AG09319 (cell line): ENCODE measurements around the gene TMEM132C.

ENCODE experiments used
- DNase-seq: peaks from one replicate; pipeline ENCODE4 v3.0.0-alpha.2; 2010; ENCODE audit warnings: low read depth; ENCODE audit errors: extremely low read depth
- CTCF ChIP-seq: IDR thresholded peaks from 2 replicates; pipeline ENCODE4 v1.5.1; 2011; ENCODE audit warnings: low read depth, mild to moderate bottlenecking, inconsistent platforms, low read length, moderate library complexity

TMEM132C gene

DNA sequence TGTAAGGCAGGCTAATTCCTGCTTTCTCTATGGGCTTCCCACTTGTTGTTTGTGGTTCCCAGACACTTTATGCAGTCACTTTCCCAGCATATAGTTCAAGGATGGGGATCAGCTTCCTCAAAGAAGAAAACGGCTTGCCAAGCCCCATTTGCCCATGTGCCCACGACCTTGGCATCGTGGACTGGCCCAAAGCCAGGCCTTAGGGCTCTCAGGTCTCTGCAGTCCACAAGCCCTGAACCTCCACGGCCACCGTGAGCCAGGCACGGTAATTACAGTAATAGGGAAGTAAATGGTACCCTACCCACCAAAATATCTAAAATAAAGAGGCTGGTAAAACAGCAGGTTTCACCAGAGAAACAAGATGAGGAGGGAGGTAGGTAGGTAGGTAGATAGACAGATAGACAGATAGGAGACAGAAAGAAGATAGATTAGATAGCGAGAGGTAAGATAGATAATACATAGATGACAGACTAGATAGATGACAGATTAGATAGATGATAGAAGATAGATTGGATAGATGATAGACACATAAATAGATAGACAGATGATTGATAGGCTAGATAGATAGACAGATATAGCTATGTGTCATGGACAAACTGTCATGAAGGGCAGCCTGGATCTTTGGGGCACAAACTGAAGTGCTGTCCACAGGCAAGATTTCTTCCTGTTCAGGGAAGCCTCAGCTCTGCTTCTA is 393.7 kb downstream of the TMEM132C start:
- no peak for DNase-seq
- TF ChIP-seq CTCF: no peak

GRCh38 chr12:128661226-128661569 is 394.2 kb downstream of the TMEM132C start:
- DNase-seq: no peak
- no peak for TF ChIP-seq CTCF

DNA sequence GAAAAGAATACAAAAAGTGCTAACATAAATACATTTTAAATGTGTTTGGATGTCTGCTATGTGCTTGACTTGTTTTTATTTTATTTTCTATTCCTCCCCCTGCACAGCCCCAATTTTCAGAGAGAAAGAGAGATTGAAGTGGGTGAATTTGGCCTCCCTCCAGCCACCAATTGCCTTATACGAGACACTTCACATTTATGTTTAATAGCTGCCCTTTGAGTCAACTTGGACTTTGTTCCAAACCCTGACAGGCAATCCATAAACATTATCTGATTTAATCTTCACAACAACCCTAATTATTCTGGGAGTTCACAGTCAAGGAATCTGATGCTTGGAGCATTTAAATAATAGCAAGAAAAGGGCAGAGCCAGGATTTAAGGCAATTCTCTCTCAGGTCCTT is 395.1 kb downstream of the TMEM132C start:
- no peak for TF ChIP-seq CTCF
- DNase-seq: no peak

DNA sequence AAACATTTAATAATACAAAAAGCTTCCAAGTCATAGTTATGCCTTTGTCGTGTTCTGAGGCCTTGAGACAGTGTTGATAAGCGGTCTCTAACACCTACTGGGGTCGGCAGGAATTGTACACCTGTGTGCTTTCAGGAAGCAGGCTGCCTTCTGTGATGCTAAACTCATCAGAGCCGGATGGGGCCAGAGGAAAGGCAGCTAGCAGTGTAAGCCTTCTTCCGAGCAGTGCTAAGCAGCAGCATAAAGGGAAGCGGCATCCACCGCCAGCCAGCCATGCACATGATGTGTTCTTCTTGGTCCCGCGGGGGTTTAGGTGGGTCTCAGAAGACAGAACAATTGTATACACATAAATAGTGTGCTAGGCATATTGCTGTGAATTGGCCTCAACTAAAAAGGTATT is 397.5 kb downstream of the TMEM132C start:
- no peak for TF ChIP-seq CTCF
- no peak for DNase-seq

GRCh38 chr12:128667193-128667592 is 400.2 kb downstream of the TMEM132C start:
- no peak for TF ChIP-seq CTCF
- no peak for DNase-seq

- no peak for DNase-seq
These were observed 404.6 kb downstream of the TMEM132C start for GRCh38 chr12:128671528-128672042.

More at GRCh38 chr12:128671528-128672042, 404.6 kb downstream of the TMEM132C start:
- no peak for TF ChIP-seq CTCF
